ENCODE results near the gene PIH1D1. TPM values are rescaled to one million over a fixed set of nuclear protein-coding genes. Genes with fewer than 3 reads are reported as not detected.

PIH1D1 gene
- total RNA-seq, 1 experiment from 2014 or later, result 116 TPM

GRCh38 chr19:49497789-49498103 lies 46.1 kb upstream of the PIH1D1 start:
- CTCF ChIA-PET, result interaction anchor here (1.2 to 1.4 kb wide), 2 partner anchors 49 to 73 kb away, joined by 3 to 6 read pairs; no protein-coding TSS in a partner anchor
- BruUV-seq (replicated peaks), result no TSS peak
- Mint-ChIP-seq H3K9me3 (ENCODE audit: unreplicated experiment) (no peaks in the 10 kb centered on the region), H3K27ac (ENCODE audit: low read depth, unreplicated experiment) (peak overlapping the region; percentile 97), H3K27me3 (ENCODE audit: insufficient read depth, unreplicated experiment) (no peaks in the 10 kb centered on the region), H3K36me3 (ENCODE audit: insufficient read depth, unreplicated experiment) (peaks cover 89% of the 10 kb centered on the region), H3K4me3 (ENCODE audit: unreplicated experiment) (peak overlapping the region; percentile 91), H3K4me1 (ENCODE audit: insufficient read depth, unreplicated experiment) (peaks cover 6% of the 10 kb centered on the region)
- POLR2A ChIA-PET, result interaction anchor here (2.0 to 4.0 kb wide), 3 partner anchors 10 to 82 kb away, joined by 11 to 69 read pairs (median 12); partner anchors contain the start of genes NOSIP, PRRG2 and RPL13A
- intact Hi-C loops (cut with micrococcal nuclease), result no loop called here
- DNase-seq (ENCODE audit: unreplicated experiment), result no peak
- TF ChIP-seq, protein P1, sequence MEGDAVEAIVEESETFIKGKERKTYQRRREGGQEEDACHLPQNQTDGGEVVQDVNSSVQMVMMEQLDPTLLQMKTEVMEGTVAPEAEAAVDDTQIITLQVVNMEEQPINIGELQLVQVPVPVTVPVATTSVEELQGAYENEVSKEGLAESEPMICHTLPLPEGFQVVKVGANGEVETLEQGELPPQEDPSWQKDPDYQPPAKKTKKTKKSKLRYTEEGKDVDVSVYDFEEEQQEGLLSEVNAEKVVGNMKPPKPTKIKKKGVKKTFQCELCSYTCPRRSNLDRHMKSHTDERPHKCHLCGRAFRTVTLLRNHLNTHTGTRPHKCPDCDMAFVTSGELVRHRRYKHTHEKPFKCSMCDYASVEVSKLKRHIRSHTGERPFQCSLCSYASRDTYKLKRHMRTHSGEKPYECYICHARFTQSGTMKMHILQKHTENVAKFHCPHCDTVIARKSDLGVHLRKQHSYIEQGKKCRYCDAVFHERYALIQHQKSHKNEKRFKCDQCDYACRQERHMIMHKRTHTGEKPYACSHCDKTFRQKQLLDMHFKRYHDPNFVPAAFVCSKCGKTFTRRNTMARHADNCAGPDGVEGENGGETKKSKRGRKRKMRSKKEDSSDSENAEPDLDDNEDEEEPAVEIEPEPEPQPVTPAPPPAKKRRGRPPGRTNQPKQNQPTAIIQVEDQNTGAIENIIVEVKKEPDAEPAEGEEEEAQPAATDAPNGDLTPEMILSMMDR (IDR thresholded peaks at IDR 0.05; ENCODE audit: unreplicated experiment), result no peak

DNA sequence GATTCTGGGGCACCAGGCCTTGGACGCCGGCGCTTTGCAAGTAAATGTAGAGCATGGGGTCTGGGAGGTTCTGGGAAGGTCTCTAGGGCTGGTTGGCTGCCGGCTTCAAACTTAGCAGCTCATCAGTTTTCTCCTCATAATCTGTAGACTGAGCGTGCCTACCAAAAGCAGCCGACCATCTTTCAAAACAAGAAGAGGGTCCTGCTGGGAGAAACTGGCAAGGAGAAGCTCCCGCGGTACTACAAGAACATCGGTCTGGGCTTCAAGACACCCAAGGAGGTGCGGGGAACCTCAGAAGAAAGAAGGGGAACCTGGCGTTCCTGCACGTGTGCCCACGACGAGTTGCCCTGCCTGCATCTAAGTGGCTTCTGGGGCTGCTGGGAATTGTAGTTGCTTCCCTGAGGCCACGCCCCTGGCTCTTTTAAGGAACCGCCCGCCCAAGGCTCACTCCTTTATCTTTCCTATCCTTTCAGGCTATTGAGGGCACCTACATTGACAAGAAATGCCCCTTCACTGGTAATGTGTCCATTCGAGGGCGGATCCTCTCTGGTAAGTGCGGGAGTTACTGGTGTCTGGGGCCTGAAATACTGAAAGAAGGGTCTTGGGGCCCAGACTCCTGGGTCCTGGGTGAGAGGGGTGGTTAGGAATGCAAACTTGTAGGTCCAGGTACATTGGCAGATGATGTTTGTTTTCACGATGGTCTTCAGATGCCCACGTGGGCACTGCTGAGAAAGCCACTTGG lies 45.6 kb upstream of the PIH1D1 start:
- TF ChIP-seq, protein P1 (IDR thresholded peaks at IDR 0.05; ENCODE audit: unreplicated experiment), result no peak
- Mint-ChIP-seq H3K9me3 (ENCODE audit: unreplicated experiment) (no peaks in the 10 kb centered on the region), H3K4me3 (ENCODE audit: unreplicated experiment) (peak overlapping the region; percentile 91), H3K36me3 (ENCODE audit: insufficient read depth, unreplicated experiment) (peaks cover 94% of the 10 kb centered on the region), H3K4me1 (ENCODE audit: insufficient read depth, unreplicated experiment) (peaks cover 6% of the 10 kb centered on the region), H3K27ac (ENCODE audit: low read depth, unreplicated experiment) (peak overlapping the region; percentile 97), H3K27me3 (ENCODE audit: insufficient read depth, unreplicated experiment) (no peaks in the 10 kb centered on the region)
- intact Hi-C loops (cut with micrococcal nuclease), result no loop called here
- BruUV-seq (replicated peaks), result TSS peak; percentile 82
- ChIA-PET CTCF (interaction anchor here (1.2 to 1.4 kb wide), 2 partner anchors 49 to 74 kb away, joined by 3 to 6 read pairs; no protein-coding TSS in a partner anchor), POLR2A (interaction anchor here (0.7 to 4.4 kb wide), 11 partner anchors 9 to 269 kb away, joined by 3 to 69 read pairs (median 17); partner anchors contain the start of genes ALDH16A1, AP2A1, NOSIP and PIH1D1)
- peak; percentile 68 for DNase-seq (ENCODE audit: unreplicated experiment)

DNA sequence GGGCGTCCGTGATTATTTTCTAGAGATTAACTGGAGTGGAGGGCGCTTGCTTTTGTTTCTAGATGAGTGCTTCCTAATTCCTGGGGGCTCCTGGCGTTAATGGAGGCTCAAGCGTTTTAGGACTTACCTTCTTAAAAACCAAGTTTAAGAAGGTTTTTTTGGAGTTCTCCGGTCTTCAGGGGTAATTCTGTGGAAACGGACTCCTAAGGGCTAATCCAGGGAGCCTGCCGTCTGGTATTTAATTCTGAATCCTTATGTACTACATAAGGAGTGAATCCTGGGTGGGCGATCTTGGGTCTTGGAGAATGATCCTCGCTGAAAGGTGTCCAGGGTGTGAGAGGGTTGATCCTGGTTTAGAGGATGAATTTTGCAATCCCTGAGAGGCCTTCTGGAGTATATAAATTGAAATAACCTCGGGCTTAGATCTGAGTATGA lies 45.0 kb upstream of the PIH1D1 start:
- peak overlapping the region; percentile 91 for H3K4me3 Mint-ChIP-seq (ENCODE audit: unreplicated experiment)
- BruUV-seq (replicated peaks), result TSS peak; percentile 53
- CTCF ChIA-PET, result interaction anchor here (1.2 to 1.4 kb wide), 2 partner anchors 50 to 75 kb away, joined by 3 to 6 read pairs; no protein-coding TSS in a partner anchor
- DNase-seq (ENCODE audit: unreplicated experiment), result no peak
- H3K9me3 Mint-ChIP-seq (ENCODE audit: unreplicated experiment), result no peaks in the 10 kb centered on the region
- H3K27me3 Mint-ChIP-seq (ENCODE audit: insufficient read depth, unreplicated experiment), result no peaks in the 10 kb centered on the region
- H3K27ac Mint-ChIP-seq (ENCODE audit: low read depth, unreplicated experiment), result peak overlapping the region; percentile 97
- intact Hi-C loops (cut with micrococcal nuclease), result loop anchor here (1.0 kb wide), 1 partner anchor 144 kb away; the partner anchor contains the start of gene RRAS
- POLR2A ChIA-PET, result interaction anchor here (0.7 to 4.4 kb wide), 20 partner anchors 9 to 503 kb away, joined by 3 to 69 read pairs (median 4); partner anchors contain the start of genes AKT1S1, ALDH16A1, AP2A1 and GYS1
- peaks cover 6% of the 10 kb centered on the region for H3K4me1 Mint-ChIP-seq (ENCODE audit: insufficient read depth, unreplicated experiment)
- TF ChIP-seq, protein P1 (IDR thresholded peaks at IDR 0.05; ENCODE audit: unreplicated experiment), result no peak
- peaks cover 98% of the 10 kb centered on the region for H3K36me3 Mint-ChIP-seq (ENCODE audit: insufficient read depth, unreplicated experiment)

Measured in MCF 10A (cell line).